ENCODE results near the gene RFX5.
"Not testable (repeated sequence)": the region's sequence is repeated elsewhere in the genome, so short reads cannot be mapped to it uniquely, and the experiment has no call there.

Gene RFX5

GRCh38 chr1:151356696-151357095, 9.6 kb upstream of the RFX5 start:
- Histone ChIP-seq H3K4me3 (ENCODE audit: insufficient read length, low read depth) (no peak overlapping the region), H3K9me3 (ENCODE audit: insufficient read depth, low read length) (peaks cover 12% of the 10 kb centered on the region), H3K36me3 (ENCODE audit: insufficient read depth, insufficient read length, low read length) (no peaks in the 10 kb centered on the region), H3K9ac (ENCODE audit: insufficient read length, low read depth) (no peak overlapping the region), H3K27me3 (ENCODE audit: insufficient read depth, insufficient read length) (no peaks in the 10 kb centered on the region), H3K4me1 (ENCODE audit: insufficient read depth, insufficient read length) (no peaks in the 10 kb centered on the region)
- no peak for DNase-seq (ENCODE audit: low read depth, low spot score)
- TF ChIP-seq ZNF274 (IDR thresholded peaks at IDR 0.05; ENCODE audit: low read depth, low read length): no peak
- no peak for TF ChIP-seq YY1 (IDR thresholded peaks at IDR 0.05; ENCODE audit: insufficient read depth, insufficient read length)
- no peak for TF ChIP-seq SUZ12 (IDR thresholded peaks at IDR 0.05; ENCODE audit: extremely low read depth, insufficient read depth, insufficient read length)

- Histone ChIP-seq H3K9ac (ENCODE audit: insufficient read length, low read depth) (no peak overlapping the region), H3K27me3 (ENCODE audit: insufficient read depth, insufficient read length) (no peaks in the 10 kb centered on the region), H3K9me3 (ENCODE audit: insufficient read depth, low read length) (peaks cover 20% of the 10 kb centered on the region), H3K36me3 (ENCODE audit: insufficient read depth, insufficient read length, low read length) (no peaks in the 10 kb centered on the region), H3K4me3 (ENCODE audit: insufficient read length, low read depth) (no peak overlapping the region), H3K4me1 (ENCODE audit: insufficient read depth, insufficient read length) (peaks cover 4% of the 10 kb centered on the region)
- TF ChIP-seq ZNF274 (IDR thresholded peaks at IDR 0.05; ENCODE audit: low read depth, low read length) (no peak), YY1 (IDR thresholded peaks at IDR 0.05; ENCODE audit: insufficient read depth, insufficient read length) (no peak), SUZ12 (IDR thresholded peaks at IDR 0.05; ENCODE audit: extremely low read depth, insufficient read depth, insufficient read length) (no peak)
- no peak for DNase-seq (ENCODE audit: low read depth, low spot score)
These were observed 5.1 kb upstream of the RFX5 start for GRCh38 chr1:151352021-151352718.

GRCh38 chr1:151350323-151350722, 3.3 kb upstream of the RFX5 start:
- not testable (repeated sequence) for H3K36me3 ChIP-seq (ENCODE audit: insufficient read depth, insufficient read length, low read length); H3K27me3 ChIP-seq (ENCODE audit: insufficient read depth, insufficient read length); H3K4me3 ChIP-seq (ENCODE audit: insufficient read length, low read depth); H3K9ac ChIP-seq (ENCODE audit: insufficient read length, low read depth); DNase-seq (ENCODE audit: low read depth, low spot score)
- H3K4me1 ChIP-seq (ENCODE audit: insufficient read depth, insufficient read length): peaks cover 12% of the 10 kb centered on the region
- peaks cover 20% of the 10 kb centered on the region for H3K9me3 ChIP-seq (ENCODE audit: insufficient read depth, low read length)

GRCh38 chr1:151347523-151348246, 633 bp upstream of the RFX5 start:
- no peaks in the 10 kb centered on the region for H3K27me3 ChIP-seq (ENCODE audit: insufficient read depth, insufficient read length)
- peak overlapping the region; percentile 51 for H3K4me3 ChIP-seq (ENCODE audit: insufficient read length, low read depth)
- peak overlapping the region; percentile 71 for H3K9ac ChIP-seq (ENCODE audit: insufficient read length, low read depth)
- peaks cover 12% of the 10 kb centered on the region for H3K4me1 ChIP-seq (ENCODE audit: insufficient read depth, insufficient read length)
- H3K36me3 ChIP-seq (ENCODE audit: insufficient read depth, insufficient read length, low read length): peaks cover 32% of the 10 kb centered on the region
- no peak for DNase-seq (ENCODE audit: low read depth, low spot score)
- peaks cover 20% of the 10 kb centered on the region for H3K9me3 ChIP-seq (ENCODE audit: insufficient read depth, low read length)
- TF ChIP-seq SUZ12 (IDR thresholded peaks at IDR 0.05; ENCODE audit: extremely low read depth, insufficient read depth, insufficient read length): no peak
- no peak for TF ChIP-seq ZNF274 (IDR thresholded peaks at IDR 0.05; ENCODE audit: low read depth, low read length)
- no peak for TF ChIP-seq YY1 (IDR thresholded peaks at IDR 0.05; ENCODE audit: insufficient read depth, insufficient read length)

- no peak for DNase-seq (ENCODE audit: low read depth, low spot score)
- peaks cover 42% of the 10 kb centered on the region for H3K36me3 ChIP-seq (ENCODE audit: insufficient read depth, insufficient read length, low read length)
- peaks cover 5% of the 10 kb centered on the region for H3K9me3 ChIP-seq (ENCODE audit: insufficient read depth, low read length)
- TF ChIP-seq YY1 (IDR thresholded peaks at IDR 0.05; ENCODE audit: insufficient read depth, insufficient read length) (no peak), ZNF274 (IDR thresholded peaks at IDR 0.05; ENCODE audit: low read depth, low read length) (no peak), SUZ12 (IDR thresholded peaks at IDR 0.05; ENCODE audit: extremely low read depth, insufficient read depth, insufficient read length) (no peak)
- H3K4me1 ChIP-seq (ENCODE audit: insufficient read depth, insufficient read length): peaks cover 12% of the 10 kb centered on the region
- H3K27me3 ChIP-seq (ENCODE audit: insufficient read depth, insufficient read length): no peaks in the 10 kb centered on the region
- peak overlapping the region; percentile 94 for H3K9ac ChIP-seq (ENCODE audit: insufficient read length, low read depth)
- peak overlapping the region; percentile 86 for H3K4me3 ChIP-seq (ENCODE audit: insufficient read length, low read depth)
These were observed 827 bp downstream of the RFX5 start for GRCh38 chr1:151346082-151346768.

GRCh38 chr1:151344291-151344690, 2.8 kb downstream of the RFX5 start:
- TF ChIP-seq SUZ12 (IDR thresholded peaks at IDR 0.05; ENCODE audit: extremely low read depth, insufficient read depth, insufficient read length): no peak
- no peak for TF ChIP-seq ZNF274 (IDR thresholded peaks at IDR 0.05; ENCODE audit: low read depth, low read length)
- TF ChIP-seq YY1 (IDR thresholded peaks at IDR 0.05; ENCODE audit: insufficient read depth, insufficient read length): no peak
- DNase-seq (ENCODE audit: low read depth, low spot score): no peak
- H3K27me3 ChIP-seq (ENCODE audit: insufficient read depth, insufficient read length): no peaks in the 10 kb centered on the region
- peaks cover 42% of the 10 kb centered on the region for H3K36me3 ChIP-seq (ENCODE audit: insufficient read depth, insufficient read length, low read length)
- no peak overlapping the region for H3K4me3 ChIP-seq (ENCODE audit: insufficient read length, low read depth)
- no peak overlapping the region for H3K9ac ChIP-seq (ENCODE audit: insufficient read length, low read depth)
- H3K9me3 ChIP-seq (ENCODE audit: insufficient read depth, low read length): no peaks in the 10 kb centered on the region
- peaks cover 12% of the 10 kb centered on the region for H3K4me1 ChIP-seq (ENCODE audit: insufficient read depth, insufficient read length)

GRCh38 chr1:151343587-151343986, 3.5 kb downstream of the RFX5 start:
- DNase-seq (ENCODE audit: low read depth, low spot score): no peak
- Histone ChIP-seq H3K27me3 (ENCODE audit: insufficient read depth, insufficient read length) (no peaks in the 10 kb centered on the region), H3K9me3 (ENCODE audit: insufficient read depth, low read length) (no peaks in the 10 kb centered on the region), H3K36me3 (ENCODE audit: insufficient read depth, insufficient read length, low read length) (peaks cover 42% of the 10 kb centered on the region), H3K9ac (ENCODE audit: insufficient read length, low read depth) (no peak overlapping the region), H3K4me1 (ENCODE audit: insufficient read depth, insufficient read length) (peaks cover 12% of the 10 kb centered on the region), H3K4me3 (ENCODE audit: insufficient read length, low read depth) (no peak overlapping the region)
- no peak for TF ChIP-seq SUZ12 (IDR thresholded peaks at IDR 0.05; ENCODE audit: extremely low read depth, insufficient read depth, insufficient read length)
- no peak for TF ChIP-seq YY1 (IDR thresholded peaks at IDR 0.05; ENCODE audit: insufficient read depth, insufficient read length)
- no peak for TF ChIP-seq ZNF274 (IDR thresholded peaks at IDR 0.05; ENCODE audit: low read depth, low read length)
